ENCODE data around the gene LSMEM2. TPM values are rescaled to one million over a fixed set of nuclear protein-coding genes. Genes with fewer than 3 reads are reported as not detected.

LSMEM2 gene
- total RNA-seq, 2 experiments from 2014 or later, result not detected

- Mint-ChIP-seq H3K4me3 (no peak within 1 kb of the TSS), H3K27ac (peak within 1 kb of the TSS; percentile 5), H3K27me3 (peaks cover 22% of the 10 kb centered on the region), H3K9me3 (no peaks in the 10 kb centered on the region), H3K4me1 (ENCODE audit: low read depth) (peaks cover 12% of the 10 kb centered on the region), H3K36me3 (ENCODE audit: low read depth) (no peaks in the 10 kb centered on the region)
- POLR2A ChIA-PET, result interaction anchor here (1.0 to 3.3 kb wide), 3 partner anchors 9 to 21 kb away, joined by 3 to 10 read pairs (median 3); no protein-coding TSS in a partner anchor
- CTCF ChIA-PET, result interaction anchor here (1.0 to 4.0 kb wide), 4 partner anchors 10 to 78 kb away, joined by 3 to 18 read pairs (median 12); partner anchors contain the start of gene GNAT1
- DNase-seq (no peak), ATAC-seq (no peak)
- no peak for TF ChIP-seq CTCF (IDR thresholded peaks at IDR 0.05)
- intact Hi-C loops (cut with micrococcal nuclease), result no loop called here
Measured at GRCh38 chr3:50268703-50269451, 10.0 kb upstream of the LSMEM2 start, which contains the start of gene SEMA3B. Gene SEMA3B, plus strand, starts transcription at chr3:50269147. Its CDS starts 94 bp downstream, at chr3:50269241.

- peaks cover 2% of the 10 kb centered on the region for H3K36me3 Mint-ChIP-seq (ENCODE audit: low read depth)
- ChIA-PET CTCF (interaction anchor here (1.0 to 4.0 kb wide), 3 partner anchors 11 to 31 kb away, joined by 3 to 18 read pairs (median 7); no protein-coding TSS in a partner anchor), POLR2A (interaction anchor here (1.0 to 1.2 kb wide), 2 partner anchors 10 to 15 kb away, joined by 3 read pairs; no protein-coding TSS in a partner anchor)
- H3K4me3 Mint-ChIP-seq, result no peak overlapping the region
- no peak for DNase-seq
- peaks cover 18% of the 10 kb centered on the region for H3K4me1 Mint-ChIP-seq (ENCODE audit: low read depth)
- intact Hi-C loops (cut with micrococcal nuclease), result no loop called here
- no peaks in the 10 kb centered on the region for H3K9me3 Mint-ChIP-seq
- no peak for ATAC-seq
- H3K27me3 Mint-ChIP-seq, result peaks cover 28% of the 10 kb centered on the region
- H3K27ac Mint-ChIP-seq, result no peak overlapping the region
- no peak for TF ChIP-seq CTCF (IDR thresholded peaks at IDR 0.05)
Measured at GRCh38 chr3:50269460-50269859, 9.4 kb upstream of the LSMEM2 start.

GRCh38 chr3:50269977-50270413 is 8.9 kb upstream of the LSMEM2 start:
- no peaks in the 10 kb centered on the region for H3K9me3 Mint-ChIP-seq
- POLR2A ChIA-PET, result interaction anchor here (1.0 to 1.2 kb wide), 2 partner anchors 10 to 14 kb away, joined by 3 read pairs; no protein-coding TSS in a partner anchor
- peaks cover 33% of the 10 kb centered on the region for H3K27me3 Mint-ChIP-seq
- DNase-seq, result no peak
- no peak for ATAC-seq
- TF ChIP-seq CTCF (IDR thresholded peaks at IDR 0.05), result no peak
- CTCF ChIA-PET, result interaction anchor here (1.0 to 4.0 kb wide), 3 partner anchors 11 to 32 kb away, joined by 3 to 18 read pairs (median 7); no protein-coding TSS in a partner anchor
- intact Hi-C loops (cut with micrococcal nuclease), result no loop called here
- H3K4me1 Mint-ChIP-seq (ENCODE audit: low read depth), result peaks cover 22% of the 10 kb centered on the region
- H3K27ac Mint-ChIP-seq, result peak overlapping the region; percentile 5
- H3K36me3 Mint-ChIP-seq (ENCODE audit: low read depth), result peaks cover 2% of the 10 kb centered on the region
- no peak overlapping the region for H3K4me3 Mint-ChIP-seq

GRCh38 chr3:50270422-50271224 is 8.3 kb upstream of the LSMEM2 start:
- Mint-ChIP-seq H3K27ac (no peak overlapping the region), H3K27me3 (peaks cover 40% of the 10 kb centered on the region), H3K4me3 (no peak overlapping the region), H3K9me3 (no peaks in the 10 kb centered on the region), H3K4me1 (ENCODE audit: low read depth) (peaks cover 28% of the 10 kb centered on the region), H3K36me3 (ENCODE audit: low read depth) (peaks cover 2% of the 10 kb centered on the region)
- intact Hi-C loops (cut with micrococcal nuclease), result no loop called here
- DNase-seq (no peak), ATAC-seq (no peak)
- TF ChIP-seq CTCF (IDR thresholded peaks at IDR 0.05), result no peak
- CTCF ChIA-PET, result interaction anchor here (1.0 to 4.0 kb wide), 4 partner anchors 12 to 80 kb away, joined by 3 to 18 read pairs (median 7); no protein-coding TSS in a partner anchor
- POLR2A ChIA-PET, result interaction anchor here (0.6 to 1.1 kb wide), 2 partner anchors 8 to 485 kb away, joined by 3 read pairs; partner anchors contain the start of gene IP6K1

All from activated CD8-positive, alpha-beta T cell treated with anti-CD3 and anti-CD28 coated beads for 36 hours (primary cell).